Measurements from ENCODE around the gene CLEC10A. TPM values are rescaled to one million over a fixed set of nuclear protein-coding genes. Genes with fewer than 3 reads are reported as not detected.

Gene CLEC10A
- total and polyA plus RNA-seq, 10 of the 15 experiments (the other 5 are each of a cell fraction or from before 2014, with no cell fraction given), result not detected

DNA sequence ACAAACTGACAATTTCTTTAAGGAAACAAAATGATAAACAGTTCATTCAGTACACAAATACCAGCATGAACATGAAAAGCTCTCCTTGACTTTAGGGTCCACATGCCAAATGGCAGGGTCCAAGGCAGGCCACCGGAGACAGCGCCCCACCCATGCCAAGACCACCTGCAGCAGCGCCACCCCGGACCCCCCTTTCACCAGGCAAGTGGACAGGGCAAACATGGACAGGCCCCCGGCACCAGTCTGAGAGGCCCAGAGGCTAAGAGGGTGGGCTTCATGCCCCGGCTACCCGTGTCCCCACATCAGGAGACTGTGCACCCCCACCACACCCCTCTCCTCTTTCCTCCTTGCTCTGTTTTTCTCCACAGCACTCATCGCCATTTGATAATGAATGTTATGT is 49.3 kb upstream of the CLEC10A start:
- no TSS peak for BruUV-seq (replicated peaks)
- no peak for FAIRE-seq

More for the DNA sequence above, 49.3 kb upstream of the CLEC10A start:
- Histone ChIP-seq H3K4me1 (ENCODE audit: control insufficient read depth, insufficient read depth, low read length) (peaks cover 27% of the 10 kb centered on the region), H3K9me3 (replicated peaks; ENCODE audit: control insufficient read depth, insufficient read depth, low read length) (no peaks in the 10 kb centered on the region), H3K27me3 (replicated peaks in 1 of 2; ENCODE audit: control insufficient read depth in 2 of 2, insufficient read depth in 2 of 2, low read length in 1 of 2) (no peaks in the 10 kb centered on the region), H2AFZ (ENCODE audit: control insufficient read depth, low read depth, low read length) (no peak overlapping the region), H3K36me3 (ENCODE audit: control insufficient read depth in 2 of 2, insufficient read depth in 2 of 2, low read length in 1 of 2) (no peaks in the 10 kb centered on the region), H3K79me2 (ENCODE audit: control insufficient read depth, insufficient read depth, low read length) (no peaks in the 10 kb centered on the region), H3K9ac (ENCODE audit: control insufficient read depth, insufficient read depth, low read length) (no peak overlapping the region), H3K4me2 (ENCODE audit: control insufficient read depth, insufficient read depth) (no peak overlapping the region), H4K20me1 (ENCODE audit: control insufficient read depth, insufficient read depth) (no peaks in the 10 kb centered on the region), H3K4me3 (no peak overlapping the region), H3K27ac (ENCODE audit: control insufficient read depth, insufficient read depth) (no peak overlapping the region)
- no peak for ATAC-seq
- in situ Hi-C loops (cut with MboI), result no loop called here
- TF ChIP-seq RCOR1 (conservative IDR thresholded peaks at IDR 0.05; ENCODE audit: low read depth, low read length) (no peak), CHD1 (IDR thresholded peaks at IDR 0.05; ENCODE audit: low read depth, low read length) (no peak), KLF5 (IDR thresholded peaks at IDR 0.05; ENCODE audit: partially characterized antibody) (no peak), BCL11A (IDR thresholded peaks at IDR 0.05; ENCODE audit: low read depth, low read length) (no peak), NFYA (IDR thresholded peaks at IDR 0.05; ENCODE audit: borderline replicate concordance, low read depth, low read length) (no peak), SMAD1 (IDR thresholded peaks at IDR 0.05; ENCODE audit: low read depth, partially characterized antibody) (no peak), PML (IDR thresholded peaks at IDR 0.05; ENCODE audit: low read length) (no peak), MTA3 (IDR thresholded peaks at IDR 0.05; ENCODE audit: borderline replicate concordance, low read length) (no peak), POLR2AphosphoS2 (IDR thresholded peaks at IDR 0.05; ENCODE audit: low read depth, low read length) (no peak), TBL1XR1 (IDR thresholded peaks at IDR 0.05; ENCODE audit: low read depth, low read length) (no peak)
- TF ChIP-seq, protein P1, sequence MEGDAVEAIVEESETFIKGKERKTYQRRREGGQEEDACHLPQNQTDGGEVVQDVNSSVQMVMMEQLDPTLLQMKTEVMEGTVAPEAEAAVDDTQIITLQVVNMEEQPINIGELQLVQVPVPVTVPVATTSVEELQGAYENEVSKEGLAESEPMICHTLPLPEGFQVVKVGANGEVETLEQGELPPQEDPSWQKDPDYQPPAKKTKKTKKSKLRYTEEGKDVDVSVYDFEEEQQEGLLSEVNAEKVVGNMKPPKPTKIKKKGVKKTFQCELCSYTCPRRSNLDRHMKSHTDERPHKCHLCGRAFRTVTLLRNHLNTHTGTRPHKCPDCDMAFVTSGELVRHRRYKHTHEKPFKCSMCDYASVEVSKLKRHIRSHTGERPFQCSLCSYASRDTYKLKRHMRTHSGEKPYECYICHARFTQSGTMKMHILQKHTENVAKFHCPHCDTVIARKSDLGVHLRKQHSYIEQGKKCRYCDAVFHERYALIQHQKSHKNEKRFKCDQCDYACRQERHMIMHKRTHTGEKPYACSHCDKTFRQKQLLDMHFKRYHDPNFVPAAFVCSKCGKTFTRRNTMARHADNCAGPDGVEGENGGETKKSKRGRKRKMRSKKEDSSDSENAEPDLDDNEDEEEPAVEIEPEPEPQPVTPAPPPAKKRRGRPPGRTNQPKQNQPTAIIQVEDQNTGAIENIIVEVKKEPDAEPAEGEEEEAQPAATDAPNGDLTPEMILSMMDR (IDR thresholded peaks at IDR 0.05 in 2 of 3, conservative IDR thresholded peaks at IDR 0.05 in 1 of 3; ENCODE audit: control insufficient read depth in 2 of 3, extremely low read depth in 1 of 3, insufficient read depth in 1 of 3, low read depth in 3 of 3, low read length in 3 of 3), result no peak
- TF ChIP-seq, protein P2, sequence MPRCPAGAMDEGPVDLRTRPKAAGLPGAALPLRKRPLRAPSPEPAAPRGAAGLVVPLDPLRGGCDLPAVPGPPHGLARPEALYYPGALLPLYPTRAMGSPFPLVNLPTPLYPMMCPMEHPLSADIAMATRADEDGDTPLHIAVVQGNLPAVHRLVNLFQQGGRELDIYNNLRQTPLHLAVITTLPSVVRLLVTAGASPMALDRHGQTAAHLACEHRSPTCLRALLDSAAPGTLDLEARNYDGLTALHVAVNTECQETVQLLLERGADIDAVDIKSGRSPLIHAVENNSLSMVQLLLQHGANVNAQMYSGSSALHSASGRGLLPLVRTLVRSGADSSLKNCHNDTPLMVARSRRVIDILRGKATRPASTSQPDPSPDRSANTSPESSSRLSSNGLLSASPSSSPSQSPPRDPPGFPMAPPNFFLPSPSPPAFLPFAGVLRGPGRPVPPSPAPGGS (IDR thresholded peaks at IDR 0.05; ENCODE audit: borderline replicate concordance, insufficient read depth, low read depth, low read length, poor library complexity, severe bottlenecking), result no peak
- TF ChIP-seq, protein P3, sequence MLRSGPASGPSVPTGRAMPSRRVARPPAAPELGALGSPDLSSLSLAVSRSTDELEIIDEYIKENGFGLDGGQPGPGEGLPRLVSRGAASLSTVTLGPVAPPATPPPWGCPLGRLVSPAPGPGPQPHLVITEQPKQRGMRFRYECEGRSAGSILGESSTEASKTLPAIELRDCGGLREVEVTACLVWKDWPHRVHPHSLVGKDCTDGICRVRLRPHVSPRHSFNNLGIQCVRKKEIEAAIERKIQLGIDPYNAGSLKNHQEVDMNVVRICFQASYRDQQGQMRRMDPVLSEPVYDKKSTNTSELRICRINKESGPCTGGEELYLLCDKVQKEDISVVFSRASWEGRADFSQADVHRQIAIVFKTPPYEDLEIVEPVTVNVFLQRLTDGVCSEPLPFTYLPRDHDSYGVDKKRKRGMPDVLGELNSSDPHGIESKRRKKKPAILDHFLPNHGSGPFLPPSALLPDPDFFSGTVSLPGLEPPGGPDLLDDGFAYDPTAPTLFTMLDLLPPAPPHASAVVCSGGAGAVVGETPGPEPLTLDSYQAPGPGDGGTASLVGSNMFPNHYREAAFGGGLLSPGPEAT (IDR thresholded peaks at IDR 0.05; ENCODE audit: low read depth), result no peak
- TF ChIP-seq, protein P4, sequence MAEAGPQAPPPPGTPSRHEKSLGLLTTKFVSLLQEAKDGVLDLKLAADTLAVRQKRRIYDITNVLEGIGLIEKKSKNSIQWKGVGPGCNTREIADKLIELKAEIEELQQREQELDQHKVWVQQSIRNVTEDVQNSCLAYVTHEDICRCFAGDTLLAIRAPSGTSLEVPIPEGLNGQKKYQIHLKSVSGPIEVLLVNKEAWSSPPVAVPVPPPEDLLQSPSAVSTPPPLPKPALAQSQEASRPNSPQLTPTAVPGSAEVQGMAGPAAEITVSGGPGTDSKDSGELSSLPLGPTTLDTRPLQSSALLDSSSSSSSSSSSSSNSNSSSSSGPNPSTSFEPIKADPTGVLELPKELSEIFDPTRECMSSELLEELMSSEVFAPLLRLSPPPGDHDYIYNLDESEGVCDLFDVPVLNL (IDR thresholded peaks at IDR 0.05; ENCODE audit: low read depth, low read length), result no peak
- intact Hi-C loops (cut with micrococcal nuclease; ENCODE audit: unreplicated experiment), result no loop called here
- 96% methylated on average over 8 of the region's 8 CpGs for WGBS (ENCODE audit: insufficient coverage, insufficient replicate concordance, low lambda C conversion rate, missing lambda C conversion rate)
- ChIA-PET RAD21 (ENCODE audit: unreplicated experiment) (no interaction called here), POLR2A (interaction anchor here (0.8 kb wide), 1 partner anchor 82 kb away, joined by 4 read pairs; no protein-coding TSS in a partner anchor), CTCF (interaction anchor here (1.2 to 1.6 kb wide), 3 partner anchors 77 to 84 kb away, joined by 3 to 13 read pairs (median 3); no protein-coding TSS in a partner anchor), SMC1A (ENCODE audit: uncharacterized antibody, unreplicated experiment) (no interaction called here)
- DNase-seq (ENCODE audit: low read depth, low spot score), result no peak
